ENCODE results near the gene MCM3AP.

DNA sequence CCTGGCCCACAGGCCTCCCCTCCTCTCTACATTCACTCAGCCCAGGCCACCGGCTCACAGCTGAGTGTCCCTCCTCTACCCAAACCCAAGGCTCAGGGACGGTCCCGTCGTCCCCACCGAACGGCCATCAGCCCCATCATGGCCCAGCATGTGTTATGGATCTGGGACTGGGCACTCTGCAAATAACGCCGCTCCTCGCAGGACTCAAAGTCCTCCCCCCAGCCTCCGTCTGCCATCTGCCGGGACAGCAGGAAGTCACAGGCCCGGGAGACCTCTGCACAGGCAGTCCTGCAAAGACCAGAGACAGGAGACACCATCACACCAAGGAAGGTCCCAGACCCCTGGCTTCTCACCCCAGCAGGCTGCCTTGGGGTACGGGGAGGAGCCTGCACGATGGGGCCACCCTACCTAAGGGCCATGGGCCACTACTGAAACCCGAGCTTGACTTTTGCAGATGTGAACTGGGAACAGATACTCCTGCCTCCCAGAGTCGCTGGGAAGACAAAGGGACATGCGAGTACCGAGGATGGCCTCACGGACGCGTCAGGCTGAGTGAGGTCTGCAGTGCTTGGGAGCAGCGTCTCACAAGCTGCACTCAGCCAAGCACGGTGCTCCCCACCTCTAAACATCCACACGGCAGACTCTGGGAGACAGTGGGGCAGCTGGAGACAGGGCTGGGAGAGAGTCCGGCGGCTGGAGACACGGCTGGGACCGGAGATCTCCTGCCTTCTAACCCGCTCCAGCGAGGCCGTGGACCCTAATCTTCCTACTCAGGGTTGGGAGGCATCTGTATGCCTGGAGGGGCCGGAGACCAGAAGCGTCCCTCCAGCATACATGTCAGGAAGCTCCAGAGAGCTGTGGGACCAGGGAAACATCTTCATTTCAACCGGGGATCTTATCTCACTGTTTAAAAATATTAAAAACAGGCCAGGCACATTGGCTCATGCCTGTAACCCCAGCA is 90.8 kb downstream of the MCM3AP start:
- TF ChIP-seq, protein P1, sequence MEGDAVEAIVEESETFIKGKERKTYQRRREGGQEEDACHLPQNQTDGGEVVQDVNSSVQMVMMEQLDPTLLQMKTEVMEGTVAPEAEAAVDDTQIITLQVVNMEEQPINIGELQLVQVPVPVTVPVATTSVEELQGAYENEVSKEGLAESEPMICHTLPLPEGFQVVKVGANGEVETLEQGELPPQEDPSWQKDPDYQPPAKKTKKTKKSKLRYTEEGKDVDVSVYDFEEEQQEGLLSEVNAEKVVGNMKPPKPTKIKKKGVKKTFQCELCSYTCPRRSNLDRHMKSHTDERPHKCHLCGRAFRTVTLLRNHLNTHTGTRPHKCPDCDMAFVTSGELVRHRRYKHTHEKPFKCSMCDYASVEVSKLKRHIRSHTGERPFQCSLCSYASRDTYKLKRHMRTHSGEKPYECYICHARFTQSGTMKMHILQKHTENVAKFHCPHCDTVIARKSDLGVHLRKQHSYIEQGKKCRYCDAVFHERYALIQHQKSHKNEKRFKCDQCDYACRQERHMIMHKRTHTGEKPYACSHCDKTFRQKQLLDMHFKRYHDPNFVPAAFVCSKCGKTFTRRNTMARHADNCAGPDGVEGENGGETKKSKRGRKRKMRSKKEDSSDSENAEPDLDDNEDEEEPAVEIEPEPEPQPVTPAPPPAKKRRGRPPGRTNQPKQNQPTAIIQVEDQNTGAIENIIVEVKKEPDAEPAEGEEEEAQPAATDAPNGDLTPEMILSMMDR (IDR thresholded peaks at IDR 0.05; ENCODE audit: low read depth, low read length, missing input control), result no peak
- TF ChIP-seq TAF1 (conservative IDR thresholded peaks at IDR 0.05) (no peak), FOXA2 (IDR thresholded peaks at IDR 0.05) (no peak)
- TF ChIP-seq, protein P2, sequence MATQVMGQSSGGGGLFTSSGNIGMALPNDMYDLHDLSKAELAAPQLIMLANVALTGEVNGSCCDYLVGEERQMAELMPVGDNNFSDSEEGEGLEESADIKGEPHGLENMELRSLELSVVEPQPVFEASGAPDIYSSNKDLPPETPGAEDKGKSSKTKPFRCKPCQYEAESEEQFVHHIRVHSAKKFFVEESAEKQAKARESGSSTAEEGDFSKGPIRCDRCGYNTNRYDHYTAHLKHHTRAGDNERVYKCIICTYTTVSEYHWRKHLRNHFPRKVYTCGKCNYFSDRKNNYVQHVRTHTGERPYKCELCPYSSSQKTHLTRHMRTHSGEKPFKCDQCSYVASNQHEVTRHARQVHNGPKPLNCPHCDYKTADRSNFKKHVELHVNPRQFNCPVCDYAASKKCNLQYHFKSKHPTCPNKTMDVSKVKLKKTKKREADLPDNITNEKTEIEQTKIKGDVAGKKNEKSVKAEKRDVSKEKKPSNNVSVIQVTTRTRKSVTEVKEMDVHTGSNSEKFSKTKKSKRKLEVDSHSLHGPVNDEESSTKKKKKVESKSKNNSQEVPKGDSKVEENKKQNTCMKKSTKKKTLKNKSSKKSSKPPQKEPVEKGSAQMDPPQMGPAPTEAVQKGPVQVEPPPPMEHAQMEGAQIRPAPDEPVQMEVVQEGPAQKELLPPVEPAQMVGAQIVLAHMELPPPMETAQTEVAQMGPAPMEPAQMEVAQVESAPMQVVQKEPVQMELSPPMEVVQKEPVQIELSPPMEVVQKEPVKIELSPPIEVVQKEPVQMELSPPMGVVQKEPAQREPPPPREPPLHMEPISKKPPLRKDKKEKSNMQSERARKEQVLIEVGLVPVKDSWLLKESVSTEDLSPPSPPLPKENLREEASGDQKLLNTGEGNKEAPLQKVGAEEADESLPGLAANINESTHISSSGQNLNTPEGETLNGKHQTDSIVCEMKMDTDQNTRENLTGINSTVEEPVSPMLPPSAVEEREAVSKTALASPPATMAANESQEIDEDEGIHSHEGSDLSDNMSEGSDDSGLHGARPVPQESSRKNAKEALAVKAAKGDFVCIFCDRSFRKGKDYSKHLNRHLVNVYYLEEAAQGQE (IDR thresholded peaks at IDR 0.05), result no peak

Data from liver (tissue), 3 donors.